ENCODE results near the gene ARG1.

DNA sequence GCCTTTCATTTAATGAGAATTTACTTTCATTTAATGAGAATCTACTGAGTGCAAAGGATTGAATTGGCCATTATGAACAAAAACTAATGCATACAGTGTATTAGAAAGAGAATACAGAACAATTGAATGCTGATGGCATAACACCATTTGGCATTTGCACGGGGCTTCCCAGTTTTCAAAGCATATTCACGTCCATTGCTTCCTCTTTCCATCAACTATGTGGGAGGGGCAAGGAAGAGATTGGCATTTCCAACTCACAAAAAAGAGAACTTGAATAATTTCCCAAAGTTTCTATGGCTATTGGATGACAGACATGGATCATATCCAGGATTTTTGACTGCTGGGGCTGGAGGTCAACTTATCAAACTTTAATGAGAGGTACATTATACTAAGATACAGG lies 23.2 kb upstream of the ARG1 start:
- TF ChIP-seq, protein P1, sequence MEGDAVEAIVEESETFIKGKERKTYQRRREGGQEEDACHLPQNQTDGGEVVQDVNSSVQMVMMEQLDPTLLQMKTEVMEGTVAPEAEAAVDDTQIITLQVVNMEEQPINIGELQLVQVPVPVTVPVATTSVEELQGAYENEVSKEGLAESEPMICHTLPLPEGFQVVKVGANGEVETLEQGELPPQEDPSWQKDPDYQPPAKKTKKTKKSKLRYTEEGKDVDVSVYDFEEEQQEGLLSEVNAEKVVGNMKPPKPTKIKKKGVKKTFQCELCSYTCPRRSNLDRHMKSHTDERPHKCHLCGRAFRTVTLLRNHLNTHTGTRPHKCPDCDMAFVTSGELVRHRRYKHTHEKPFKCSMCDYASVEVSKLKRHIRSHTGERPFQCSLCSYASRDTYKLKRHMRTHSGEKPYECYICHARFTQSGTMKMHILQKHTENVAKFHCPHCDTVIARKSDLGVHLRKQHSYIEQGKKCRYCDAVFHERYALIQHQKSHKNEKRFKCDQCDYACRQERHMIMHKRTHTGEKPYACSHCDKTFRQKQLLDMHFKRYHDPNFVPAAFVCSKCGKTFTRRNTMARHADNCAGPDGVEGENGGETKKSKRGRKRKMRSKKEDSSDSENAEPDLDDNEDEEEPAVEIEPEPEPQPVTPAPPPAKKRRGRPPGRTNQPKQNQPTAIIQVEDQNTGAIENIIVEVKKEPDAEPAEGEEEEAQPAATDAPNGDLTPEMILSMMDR (IDR thresholded peaks at IDR 0.05) = no peak
- TF ChIP-seq POLR2A (IDR thresholded peaks at IDR 0.05) = no peak

All from right lobe of liver (tissue), 4 donors.